ENCODE measurements around the gene MAN2B1.
A peak's percentile ranks its signal among the peaks of the same experiment; 100 is the strongest.
"Not testable (repeated sequence)": the region's sequence is repeated elsewhere in the genome, so short reads cannot be mapped to it uniquely, and the experiment has no call there.

The MAN2B1 gene

DNA sequence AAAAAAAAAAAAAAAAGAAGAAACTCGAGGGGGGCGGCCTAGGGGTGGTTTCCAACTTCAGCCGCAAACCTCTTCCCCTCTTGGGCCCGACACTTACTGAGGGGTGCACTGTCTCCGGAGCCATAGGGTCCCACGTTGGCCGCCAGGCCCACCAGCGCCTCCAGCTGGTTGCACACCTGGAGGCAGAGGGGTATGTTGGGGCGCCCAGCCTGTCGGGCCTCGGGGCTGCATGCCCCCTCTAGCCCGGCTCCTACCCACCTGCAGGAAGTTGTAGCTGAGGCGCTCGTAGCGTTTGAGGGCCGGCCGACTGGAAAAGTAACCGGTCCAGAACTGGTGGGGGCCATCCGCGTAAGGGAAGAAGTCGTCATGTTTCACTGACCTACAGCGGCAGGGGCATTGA, 8.6 kb downstream of the MAN2B1 start:
- DNase-seq (ENCODE audit: low read depth in 2 of 2) = no peak

DNA sequence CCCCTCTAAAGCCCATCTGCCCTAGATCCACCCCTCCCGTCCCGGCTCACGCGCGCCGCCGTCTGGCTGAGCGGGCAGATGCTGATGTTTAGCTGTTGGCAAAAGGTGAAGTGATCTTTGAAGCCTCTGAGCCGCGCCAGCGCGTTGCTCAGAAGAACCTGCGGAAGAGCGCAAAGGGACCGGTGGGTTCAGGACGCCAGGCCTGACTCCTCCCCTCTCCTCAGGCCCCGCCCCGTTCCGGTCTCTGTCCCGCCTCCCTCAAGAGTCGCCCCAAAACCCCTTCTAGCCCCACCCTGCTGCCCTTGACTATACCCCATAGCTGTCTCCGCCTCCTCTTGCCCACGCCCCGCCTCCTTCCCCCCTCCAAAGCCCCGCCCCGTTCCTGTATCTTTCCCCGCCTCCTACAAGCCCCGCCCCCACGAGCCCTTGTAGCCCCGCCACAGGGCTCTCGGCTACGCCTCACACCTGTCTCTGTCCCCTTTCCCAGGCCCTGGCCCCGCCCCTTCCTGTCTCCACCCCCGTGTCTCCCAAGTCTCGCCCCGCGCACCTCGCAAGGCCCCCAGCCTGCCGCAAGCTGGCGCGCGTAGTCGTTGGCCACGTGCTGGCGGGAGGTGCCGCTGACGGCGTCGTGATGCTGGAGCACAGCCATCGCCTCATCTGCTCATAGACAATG, 9.5 kb downstream of the MAN2B1 start:
- peak in 1 of 2 donors; percentile 59 for DNase-seq (ENCODE audit: low read depth in 2 of 2)

DNA sequence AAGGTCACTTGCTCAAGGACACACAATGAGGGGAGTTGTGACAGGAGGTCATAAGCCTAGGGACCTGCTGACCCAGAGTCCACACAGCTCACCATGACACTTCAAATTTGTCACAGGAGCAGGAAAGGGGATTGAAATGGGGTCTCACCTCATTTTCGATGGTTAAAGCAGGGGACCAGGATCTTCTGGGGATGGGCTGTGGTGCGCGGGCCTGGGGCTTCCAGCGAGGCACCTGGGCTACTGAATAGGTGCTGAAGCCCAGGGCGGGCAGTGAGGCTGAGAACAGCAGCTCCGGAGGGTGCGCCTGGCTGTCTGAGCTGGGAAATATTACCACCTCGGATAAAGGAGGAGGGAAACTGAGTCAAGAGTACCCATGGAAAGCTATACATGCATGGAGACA, 11.0 kb downstream of the MAN2B1 start:
- DNase-seq (ENCODE audit: low read depth in 2 of 2) = no peak

DNA sequence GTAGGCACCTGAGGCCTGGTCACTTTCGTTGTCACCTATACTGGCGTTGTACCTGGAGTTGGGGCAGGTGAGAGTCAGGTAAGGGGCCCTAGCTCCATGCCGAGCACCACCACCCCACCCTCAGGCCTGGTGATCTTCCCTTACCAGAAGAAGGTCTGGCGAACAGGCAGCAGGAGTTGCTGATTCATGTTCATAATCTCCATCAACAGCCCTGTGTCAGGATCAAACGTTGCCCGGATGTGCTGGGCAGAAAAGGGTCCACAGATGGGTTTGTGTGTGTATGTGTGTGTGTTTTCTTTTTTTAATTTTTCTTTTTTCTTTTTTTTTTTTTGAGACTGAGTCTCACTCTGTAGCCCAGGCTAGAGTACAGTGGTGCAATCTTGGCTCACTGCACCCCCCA, 14.3 kb downstream of the MAN2B1 start:
- no peak for DNase-seq (ENCODE audit: low read depth in 2 of 2)

DNA sequence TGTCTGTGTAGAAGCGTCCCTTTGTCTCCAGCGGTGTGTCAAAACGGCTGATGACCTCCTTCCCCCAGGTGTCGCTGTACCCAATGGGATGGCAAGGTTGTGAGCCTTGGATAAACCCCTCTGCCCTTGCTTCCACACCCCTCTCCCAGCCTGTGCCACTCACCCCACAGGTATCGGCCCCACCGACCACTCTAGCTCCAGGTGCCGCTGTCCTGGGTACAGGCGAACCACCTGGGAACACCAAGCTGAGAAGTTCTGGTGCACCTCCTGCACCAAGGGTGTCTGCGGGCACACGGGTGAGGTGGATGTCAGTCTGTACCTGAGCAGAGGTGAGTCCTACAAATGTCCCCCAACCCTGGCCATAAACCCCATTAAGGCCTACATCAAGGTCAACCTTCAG, 16.6 kb downstream of the MAN2B1 start:
- no peak for DNase-seq (ENCODE audit: low read depth in 2 of 2)

- no peak for DNase-seq (ENCODE audit: low read depth in 2 of 2)
Measured at GRCh38 chr19:12648088-12648487, 18.5 kb downstream of the MAN2B1 start.

GRCh38 chr19:12647490-12648071, 19.0 kb downstream of the MAN2B1 start:
- peak; percentile 35 to 59 for DNase-seq (ENCODE audit: low read depth in 2 of 2)

DNA sequence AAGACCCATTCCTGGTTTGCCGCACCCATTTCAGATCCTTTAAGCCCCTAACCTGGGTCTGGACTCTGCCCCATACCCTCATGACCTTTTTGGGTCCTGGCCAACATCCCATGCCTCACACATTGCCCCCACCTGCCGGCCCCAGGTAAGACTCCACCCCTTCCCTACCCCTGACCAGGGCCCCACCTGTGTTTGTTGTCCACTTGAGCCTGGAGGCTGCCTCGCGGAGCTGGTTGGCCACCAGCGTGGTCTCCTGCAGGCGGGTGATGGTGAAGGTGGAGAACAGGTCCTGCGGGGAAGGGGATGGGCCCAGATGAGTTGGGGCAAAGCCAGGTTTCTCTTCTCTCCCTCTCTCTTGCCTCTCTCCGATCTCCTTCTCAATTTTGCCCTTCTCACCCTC, 19.5 kb downstream of the MAN2B1 start:
- DNase-seq (ENCODE audit: low read depth in 2 of 2) = no peak

DNA sequence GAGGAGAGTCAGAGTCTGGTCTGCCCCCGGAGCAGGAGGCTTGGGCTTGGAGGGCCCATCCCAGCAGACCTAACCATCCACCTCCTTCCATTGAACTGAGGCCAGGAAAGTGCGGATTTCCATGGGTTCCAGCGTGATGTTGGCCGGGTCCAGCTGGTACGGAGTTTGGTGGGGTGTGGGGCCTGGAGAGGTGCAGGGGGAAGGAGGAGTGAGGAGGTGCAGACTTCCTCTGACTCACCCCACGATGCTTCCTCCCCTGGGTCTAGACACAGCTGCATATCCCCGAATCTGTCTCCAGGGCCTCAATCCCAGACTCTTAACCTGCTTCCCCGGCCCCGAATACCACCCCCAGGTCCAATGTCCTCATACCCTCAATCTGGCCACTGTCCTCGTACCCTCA, 20.0 kb downstream of the MAN2B1 start:
- no peak for DNase-seq (ENCODE audit: low read depth in 2 of 2)

- DNase-seq (ENCODE audit: low read depth in 2 of 2) = not testable (repeated sequence)
Measured at GRCh38 chr19:12643716-12644115, 22.8 kb downstream of the MAN2B1 start.

GRCh38 chr19:12642506-12642905, 24.0 kb downstream of the MAN2B1 start:
- DNase-seq (ENCODE audit: low read depth in 2 of 2) = no peak

DNA sequence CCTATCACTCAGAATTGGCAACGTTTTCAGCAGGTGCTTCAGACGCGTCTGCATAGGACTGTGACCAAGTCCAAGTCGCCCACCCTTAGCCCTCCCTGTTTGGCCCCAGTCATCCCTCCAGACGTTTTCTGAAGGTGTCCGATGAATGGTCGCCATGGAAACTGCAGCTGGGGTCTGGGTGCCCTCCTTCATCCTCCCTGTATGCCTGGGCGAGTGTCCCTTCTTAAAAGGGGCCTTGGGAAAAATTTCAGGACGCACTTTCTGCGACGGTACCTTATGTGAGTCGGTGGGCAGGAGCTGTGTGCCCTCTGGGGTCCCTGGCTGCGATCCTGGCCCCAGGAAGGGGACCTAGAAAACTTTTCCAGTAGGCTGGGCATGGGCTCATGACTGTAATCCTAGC, 25.1 kb downstream of the MAN2B1 start:
- DNase-seq (ENCODE audit: low read depth in 2 of 2) = no peak

DNA sequence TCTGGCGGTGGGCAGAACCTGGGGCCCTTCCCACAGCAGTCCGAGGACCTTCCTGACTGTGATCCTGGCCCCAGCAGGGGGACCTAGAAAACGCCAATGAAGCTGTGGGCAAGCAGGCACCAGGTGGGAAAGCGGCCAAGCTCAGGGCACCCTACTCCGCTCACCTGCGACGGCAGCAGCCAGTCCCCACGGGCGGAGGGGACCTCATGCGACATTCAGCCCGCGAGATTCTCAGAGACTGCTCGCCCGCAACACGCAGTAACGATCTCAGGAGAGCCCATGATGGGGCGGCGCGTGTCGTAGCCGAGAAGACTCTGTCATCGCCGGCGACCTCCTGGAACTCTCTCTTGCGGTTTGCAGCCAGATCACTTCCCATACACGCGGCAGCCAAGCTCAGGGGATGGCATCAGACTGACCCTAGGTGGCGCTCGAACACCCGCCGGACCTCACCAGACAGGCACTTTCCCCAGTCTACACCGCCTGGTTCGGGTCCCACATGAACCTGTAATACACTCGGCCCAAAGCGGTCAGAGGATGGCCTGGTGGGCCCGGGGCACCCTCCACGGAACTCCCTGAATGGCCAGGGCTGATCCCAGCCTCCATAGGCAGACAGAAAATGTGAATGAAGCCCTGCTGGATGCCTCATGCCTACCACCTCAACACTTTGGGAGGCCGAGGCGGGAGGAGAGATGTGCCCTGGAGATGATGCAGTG, 26.5 kb downstream of the MAN2B1 start:
- DNase-seq (ENCODE audit: low read depth in 2 of 2) = peak; percentile 84 to 87

- no peak for DNase-seq (ENCODE audit: low read depth in 2 of 2)
Measured at GRCh38 chr19:12638611-12639182, 27.8 kb downstream of the MAN2B1 start.

GRCh38 chr19:12636631-12637030, 29.9 kb downstream of the MAN2B1 start:
- DNase-seq (ENCODE audit: low read depth in 2 of 2) = no peak

GRCh38 chr19:12629215-12629614, 37.3 kb downstream of the MAN2B1 start:
- DNase-seq (ENCODE audit: low read depth in 2 of 2) = no peak

DNA sequence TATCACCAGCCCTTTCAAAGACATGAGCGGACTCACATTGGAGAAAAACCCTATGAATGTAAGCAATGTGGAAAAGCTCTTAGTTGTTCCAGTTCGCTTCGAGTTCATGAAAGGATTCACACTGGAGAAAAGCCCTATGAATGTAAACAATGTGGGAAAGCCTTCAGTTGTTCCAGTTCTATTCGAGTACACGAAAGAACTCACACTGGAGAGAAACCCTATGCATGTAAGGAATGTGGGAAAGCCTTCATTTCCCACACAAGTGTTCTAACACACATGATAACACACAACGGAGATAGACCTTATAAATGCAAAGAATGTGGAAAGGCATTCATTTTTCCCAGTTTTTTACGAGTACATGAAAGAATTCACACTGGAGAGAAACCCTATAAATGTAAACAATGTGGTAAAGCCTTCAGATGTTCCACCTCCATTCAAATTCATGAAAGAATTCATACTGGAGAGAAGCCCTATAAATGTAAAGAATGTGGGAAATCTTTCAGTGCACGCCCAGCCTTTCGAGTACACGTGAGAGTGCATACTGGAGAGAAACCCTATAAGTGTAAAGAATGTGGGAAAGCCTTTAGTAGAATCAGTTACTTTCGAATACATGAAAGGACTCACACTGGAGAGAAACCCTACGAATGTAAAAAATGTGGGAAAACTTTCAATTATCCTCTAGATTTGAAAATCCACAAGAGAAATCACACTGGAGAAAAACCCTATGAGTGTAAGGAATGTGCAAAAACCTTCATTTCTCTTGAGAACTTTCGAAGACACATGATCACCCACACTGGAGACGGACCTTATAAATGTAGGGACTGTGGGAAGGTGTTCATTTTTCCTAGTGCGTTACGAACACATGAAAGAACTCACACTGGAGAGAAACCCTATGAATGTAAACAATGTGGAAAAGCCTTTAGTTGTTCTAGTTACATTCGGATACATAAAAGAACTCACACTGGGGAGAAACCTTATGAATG, 38.2 kb downstream of the MAN2B1 start:
- DNase-seq (ENCODE audit: low read depth in 2 of 2) = no peak

- no peak for DNase-seq (ENCODE audit: low read depth in 2 of 2)
Measured at GRCh38 chr19:12626958-12627357, 39.6 kb downstream of the MAN2B1 start.

DNA sequence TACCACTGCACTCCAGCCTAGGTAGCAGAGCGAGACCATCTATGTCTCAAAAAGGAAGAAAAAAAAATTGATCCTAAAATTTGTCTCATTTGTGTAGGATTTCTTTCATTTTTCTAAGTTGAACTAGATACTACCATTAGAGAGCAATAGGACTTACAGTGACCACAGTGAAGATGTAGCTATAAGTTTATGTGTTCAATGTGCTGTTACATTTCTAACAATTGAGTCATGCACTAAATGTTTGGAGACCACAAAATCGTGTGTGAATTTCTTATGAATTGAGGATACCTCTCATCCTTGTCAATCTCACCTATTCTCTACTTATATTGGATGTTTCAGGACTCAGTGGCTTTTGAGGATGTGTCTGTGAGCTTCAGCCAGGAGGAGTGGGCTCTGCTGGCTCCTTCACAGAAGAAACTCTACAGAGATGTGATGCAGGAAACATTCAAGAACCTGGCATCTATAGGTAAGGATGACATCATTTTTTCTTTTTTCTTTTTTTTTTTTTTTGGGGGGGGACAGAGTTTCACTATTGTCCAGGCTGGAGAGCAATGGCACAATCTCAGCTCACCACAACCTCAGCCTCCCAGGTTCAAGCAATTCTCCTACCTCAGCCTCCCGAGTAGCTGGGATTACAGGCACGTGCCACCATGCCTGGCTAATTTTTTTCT, 43.0 kb downstream of the MAN2B1 start:
- no peak for DNase-seq (ENCODE audit: low read depth in 2 of 2)

DNA sequence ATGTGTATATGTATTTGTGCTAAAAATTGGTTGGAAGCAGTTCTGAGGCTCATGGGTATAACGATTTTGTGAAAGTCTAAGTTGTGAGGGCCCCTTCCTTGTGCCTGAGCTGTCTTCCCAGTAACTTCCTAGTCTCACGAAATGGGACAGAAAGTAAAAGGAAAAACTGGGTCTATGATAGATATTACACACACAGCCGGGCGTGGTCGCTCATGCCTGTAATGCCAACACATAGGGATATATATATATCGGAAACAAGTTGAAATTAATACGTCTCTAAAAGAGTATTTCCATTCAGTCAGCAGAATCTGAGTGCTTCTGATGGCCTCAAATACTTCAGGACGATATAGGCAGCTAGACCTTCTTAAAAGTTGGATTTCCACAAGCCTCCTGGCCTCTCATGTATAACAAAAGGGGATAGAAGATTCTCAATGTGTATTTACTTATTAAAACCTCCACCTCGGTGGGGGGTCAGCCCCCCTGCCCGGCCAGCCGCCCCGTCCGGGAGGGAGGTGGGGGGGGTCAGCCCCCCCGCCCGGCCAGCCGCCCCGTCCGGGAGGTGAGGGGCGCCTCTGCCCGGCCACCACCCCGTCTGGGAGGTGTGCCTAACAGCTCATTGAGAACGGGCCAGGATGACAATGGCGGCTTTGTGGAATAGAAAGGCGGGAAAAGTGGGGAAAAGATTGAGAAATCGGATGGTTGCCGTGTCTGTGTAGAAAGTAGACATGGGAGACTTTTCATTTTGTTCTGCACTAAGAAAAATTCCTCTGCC, 45.1 kb downstream of the MAN2B1 start:
- DNase-seq (ENCODE audit: low read depth in 2 of 2) = not testable (repeated sequence)

Measured in stimulated activated CD4-positive, alpha-beta T cell treated with anti-CD3 and anti-CD28 coated beads, Interleukin-4, amount 100 ng/mL, for 48 hours (primary cell).